GM12892 (cell line): ENCODE measurements around the gene KIFAP3.

Experiments used
- POLR2A ChIP-seq: IDR thresholded peaks from 2 replicates; pipeline ENCODE4 v1.6.1; 2011; ENCODE audit warnings: low read depth, low read length, control low read depth
- POLR2AphosphoS5 ChIP-seq: IDR thresholded peaks from 2 replicates; pipeline ENCODE4 v1.6.1; 2011; ENCODE audit warnings: low read depth, low read length, control low read depth
- TAF1 ChIP-seq: IDR thresholded peaks from 2 replicates; pipeline ENCODE4 v1.6.1; 2011; ENCODE audit warnings: low read depth, mild to moderate bottlenecking, control low read depth, low read length, borderline replicate concordance

DNA sequence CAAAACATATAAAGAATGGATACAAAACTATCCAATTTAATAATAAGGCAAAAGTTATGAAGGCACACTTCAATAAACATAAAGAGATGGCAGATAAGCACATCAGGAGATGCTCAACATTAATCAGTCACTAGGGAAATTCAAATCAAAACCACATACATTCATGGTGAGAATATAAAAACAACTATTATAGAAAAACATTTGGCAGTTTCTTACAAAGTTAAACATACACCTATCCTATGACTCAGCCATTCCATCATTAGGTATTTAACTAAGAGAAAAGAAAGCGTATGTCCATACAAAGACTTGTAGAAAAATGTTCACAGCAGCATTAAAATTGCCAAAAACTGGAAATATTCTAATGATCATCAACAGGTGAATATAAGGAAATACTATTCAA, 44.3 kb downstream of the KIFAP3 start:
- TF ChIP-seq POLR2A (no peak), POLR2AphosphoS5 (no peak), TAF1 (no peak)
